Loucy (cell line): ENCODE data around the gene HSD3B7.

Experiments used
- EZH2phosphoT487 ChIP-seq: fragments of 200-600 bp; IDR thresholded peaks from 2 replicates; pipeline ENCODE4 v1.6.1; 2018; ENCODE audit warnings: antibody characterized with exemption, mild to moderate bottlenecking, moderate library complexity, borderline replicate concordance
- TF ChIP-seq, protein P1 (sequence below): fragments of 200-600 bp; sonication (generic); conservative IDR thresholded peaks from 2 replicates; pipeline ENCODE4 v1.5.1; 2014; ENCODE audit warnings: mild to moderate bottlenecking, antibody characterized with exemption, low read length

DNA sequence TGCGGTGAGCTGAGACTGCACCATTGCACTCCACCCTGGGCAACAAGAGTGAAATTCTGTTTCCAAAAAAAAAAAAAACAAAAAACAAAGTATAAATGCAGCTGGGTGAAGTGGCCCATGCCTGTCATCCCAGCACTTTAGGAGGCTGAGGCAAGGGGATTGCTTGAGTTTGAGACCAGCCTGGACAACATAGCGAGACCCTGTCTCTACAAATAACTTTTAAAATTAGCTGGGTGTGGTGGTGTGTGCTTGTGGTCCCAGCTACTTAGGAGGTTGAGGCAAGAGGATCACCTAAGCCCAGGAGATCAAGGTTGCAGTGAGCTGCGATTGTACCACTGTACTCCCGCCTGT lies 38.2 kb downstream of the HSD3B7 start:
- TF ChIP-seq, protein P1, sequence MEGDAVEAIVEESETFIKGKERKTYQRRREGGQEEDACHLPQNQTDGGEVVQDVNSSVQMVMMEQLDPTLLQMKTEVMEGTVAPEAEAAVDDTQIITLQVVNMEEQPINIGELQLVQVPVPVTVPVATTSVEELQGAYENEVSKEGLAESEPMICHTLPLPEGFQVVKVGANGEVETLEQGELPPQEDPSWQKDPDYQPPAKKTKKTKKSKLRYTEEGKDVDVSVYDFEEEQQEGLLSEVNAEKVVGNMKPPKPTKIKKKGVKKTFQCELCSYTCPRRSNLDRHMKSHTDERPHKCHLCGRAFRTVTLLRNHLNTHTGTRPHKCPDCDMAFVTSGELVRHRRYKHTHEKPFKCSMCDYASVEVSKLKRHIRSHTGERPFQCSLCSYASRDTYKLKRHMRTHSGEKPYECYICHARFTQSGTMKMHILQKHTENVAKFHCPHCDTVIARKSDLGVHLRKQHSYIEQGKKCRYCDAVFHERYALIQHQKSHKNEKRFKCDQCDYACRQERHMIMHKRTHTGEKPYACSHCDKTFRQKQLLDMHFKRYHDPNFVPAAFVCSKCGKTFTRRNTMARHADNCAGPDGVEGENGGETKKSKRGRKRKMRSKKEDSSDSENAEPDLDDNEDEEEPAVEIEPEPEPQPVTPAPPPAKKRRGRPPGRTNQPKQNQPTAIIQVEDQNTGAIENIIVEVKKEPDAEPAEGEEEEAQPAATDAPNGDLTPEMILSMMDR = no peak
- TF ChIP-seq EZH2phosphoT487 = no peak
